AG04450 (cell line): ENCODE data around the gene FHIT. TPM values are rescaled to one million over a fixed set of nuclear protein-coding genes. Genes with fewer than 3 reads are reported as not detected.

ENCODE experiments used
- CTCF ChIA-PET: fragments of 300-600, 350-600 bp; formaldehyde crosslinking; extraction: SDS; loops from one replicate; lab custom pipeline; 2022; ENCODE audit warnings: antibody characterized with exemption, inconsistent platforms; lab: Charles Lee
- POLR2A ChIA-PET: fragments of 350-600 bp; formaldehyde crosslinking; extraction: SDS; loops from one replicate; lab custom pipeline; 2021; ENCODE audit warnings: antibody characterized with exemption, inconsistent platforms; lab: Yijun Ruan, JAX
- DNase-seq: peaks from one replicate; pipeline ENCODE4 v3.0.0-alpha.2; 2011; ENCODE audit warnings: low read depth, low spot score
- H3K27ac ChIP-seq: one replicate; pipeline ENCODE4 v1.5.1; 2012; ENCODE audit warnings: low read depth, low read length, control low read depth
- H3K27me3 ChIP-seq: one replicate; pipeline ENCODE4 v1.6.0; 2012; ENCODE audit warnings: low read length; ENCODE audit not compliant: control insufficient read depth, insufficient read depth
- H3K4me3 ChIP-seq: 2 replicates; pipeline ENCODE4 v1.5.1; 2011; ENCODE audit warnings: mild to moderate bottlenecking, low read depth, low read length, control low read depth
- H3K9me3 ChIP-seq: 2 replicates; pipeline ENCODE4 v1.5.1; 2012; ENCODE audit warnings: low read length; ENCODE audit not compliant: control insufficient read depth, insufficient read depth
- CTCF ChIP-seq: IDR thresholded peaks from 2 replicates; pipeline ENCODE4 v1.5.1; 2011; ENCODE audit warnings: low read depth, low read length, control low read depth, inconsistent platforms
- polyA plus RNA-seq: library from polyadenylated mRNA; depleted of rRNA; stranded (reverse); fragments of >200 nt; gene quantifications from 2 replicates; pipeline ENCODE4 v1.2.3, GENCODE V29; 2011

Gene FHIT
- polyA plus RNA-seq, 1 experiment = 0.17 TPM

GRCh38 chr3:59894425-59895121 lies 1356.7 kb downstream of the FHIT start:
- no peak for DNase-seq
- Histone ChIP-seq H3K9me3 (no peaks in the 10 kb centered on the region; the same call in 1 of the 2 replicates), H3K4me3 (no peak overlapping the region), H3K27ac (no peak overlapping the region), H3K27me3 (no peaks in the 10 kb centered on the region)
- no peak for TF ChIP-seq CTCF
- POLR2A ChIA-PET = no interaction called here
- CTCF ChIA-PET = no interaction called here

GRCh38 chr3:59890639-59891038 lies 1360.6 kb downstream of the FHIT start:
- no peak for DNase-seq
- Histone ChIP-seq H3K9me3 (no peaks in the 10 kb centered on the region), H3K27me3 (peaks cover 2% of the 10 kb centered on the region), H3K4me3 (no peak overlapping the region), H3K27ac (no peak overlapping the region)
- ChIA-PET POLR2A (no interaction called here), CTCF (interaction anchor here (1.2 kb wide), 1 partner anchor 33 kb away, joined by 3 read pairs; no protein-coding TSS in a partner anchor)
- no peak for TF ChIP-seq CTCF

GRCh38 chr3:59886790-59887189 lies 1364.5 kb downstream of the FHIT start:
- Histone ChIP-seq H3K9me3 (no peaks in the 10 kb centered on the region), H3K4me3 (no peak overlapping the region), H3K27me3 (peaks cover 2% of the 10 kb centered on the region), H3K27ac (no peak overlapping the region)
- TF ChIP-seq CTCF = no peak
- ChIA-PET POLR2A (no interaction called here), CTCF (no interaction called here)
- no peak for DNase-seq

- Histone ChIP-seq H3K4me3 (no peak overlapping the region), H3K27ac (no peak overlapping the region), H3K9me3 (no peaks in the 10 kb centered on the region), H3K27me3 (peaks cover 3% of the 10 kb centered on the region)
- ChIA-PET POLR2A (no interaction called here), CTCF (no interaction called here)
- no peak for DNase-seq
- no peak for TF ChIP-seq CTCF
Observed at GRCh38 chr3:59885899-59886400, 1365.3 kb downstream of the FHIT start.

GRCh38 chr3:59885101-59885500 lies 1366.2 kb downstream of the FHIT start:
- peaks cover 8% of the 10 kb centered on the region for H3K27me3 ChIP-seq
- TF ChIP-seq CTCF = no peak
- H3K27ac ChIP-seq = no peak overlapping the region
- DNase-seq = no peak
- no peak overlapping the region for H3K4me3 ChIP-seq
- H3K9me3 ChIP-seq = no peaks in the 10 kb centered on the region
- POLR2A ChIA-PET = no interaction called here
- CTCF ChIA-PET = no interaction called here
